Neuronal stem cell (in vitro differentiated cells): ENCODE results near the gene ZCCHC12.

Source experiments
- DNase-seq: peaks from one replicate; pipeline ENCODE4 v3.0.0-alpha.2; 2013; ENCODE audit warnings: low spot score
- H2AFZ ChIP-seq: one replicate; pipeline ENCODE4 v1.6.1; 2013; ENCODE audit warnings: mild to moderate bottlenecking, low read length, inconsistent platforms
- H2AK5ac ChIP-seq: 2 replicates; pipeline ENCODE4 v1.6.1; 2013; ENCODE audit warnings: low read depth, mild to moderate bottlenecking, inconsistent platforms, low read length, moderate library complexity, mixed read lengths
- H2BK120ac ChIP-seq: 2 replicates; pipeline ENCODE4 v1.6.1; 2013; ENCODE audit warnings: low read depth, mild to moderate bottlenecking, inconsistent platforms, low read length, moderate library complexity, mixed read lengths
- H2BK12ac ChIP-seq: one replicate; pipeline ENCODE4 v1.6.1; 2013; ENCODE audit warnings: low read length, inconsistent platforms
- H2BK15ac ChIP-seq: 2 replicates; pipeline ENCODE4 v1.6.1; 2013; ENCODE audit warnings: mild to moderate bottlenecking, low read length, inconsistent platforms, mixed read lengths
- H2BK5ac ChIP-seq: one replicate; pipeline ENCODE4 v1.6.1; 2013; ENCODE audit warnings: inconsistent platforms, mild to moderate bottlenecking, low read length, moderate library complexity
- H3K14ac ChIP-seq: one replicate; pipeline ENCODE4 v1.6.1; 2013; ENCODE audit warnings: low read length, inconsistent platforms
- H3K18ac ChIP-seq: 2 replicates; pipeline ENCODE4 v1.6.1; 2013; ENCODE audit warnings: low read length, inconsistent platforms
- H3K23ac ChIP-seq: 2 replicates; pipeline ENCODE4 v1.6.1; 2013; ENCODE audit warnings: low read depth, mild to moderate bottlenecking, mixed read lengths, low read length, inconsistent platforms; ENCODE audit not compliant: poor library complexity
- H3K27ac ChIP-seq: replicated peaks from 3 replicates; pipeline ENCODE4 v1.5.1; 2013; ENCODE audit warnings: low read length, inconsistent platforms
- H3K27me3 ChIP-seq, 3 experiments: 2 replicates each; pipeline ENCODE4 v1.6.1; 2013; ENCODE audit warnings: low read length in 3 of 3, mild to moderate bottlenecking in 2 of 3, inconsistent platforms in 1 of 3, low read depth in 1 of 3, mixed read lengths in 1 of 3, moderate library complexity in 1 of 3; ENCODE audit not compliant: control insufficient read depth in 3 of 3, insufficient read depth in 3 of 3
- H3K36me3 ChIP-seq, 2 donors: replicated peaks in 1 of 2; 2 replicates each; pipeline ENCODE4 v1.6.1; 2013; ENCODE audit warnings: low read length in 2 of 2; ENCODE audit not compliant: control insufficient read depth in 2 of 2, insufficient read depth in 2 of 2
- H3K4ac ChIP-seq: 2 replicates; pipeline ENCODE4 v1.6.1; 2013; ENCODE audit warnings: inconsistent platforms, mild to moderate bottlenecking, low read length, moderate library complexity
- H3K4me1 ChIP-seq, 2 donors: 1 replicate in 1 of 2; 2 replicates in 1 of 2; pipeline ENCODE4 v1.6.1; 2013; ENCODE audit warnings: low read length in 2 of 2, low read depth in 1 of 2; ENCODE audit not compliant: control insufficient read depth in 2 of 2, insufficient read depth in 1 of 2
- H3K4me2 ChIP-seq: one replicate; pipeline ENCODE4 v1.6.1; 2013; ENCODE audit warnings: mild to moderate bottlenecking, low read length, inconsistent platforms; ENCODE audit not compliant: insufficient read depth, poor library complexity, severe bottlenecking
- H3K4me3 ChIP-seq, 2 donors: 2 replicates each; pipeline ENCODE4 v1.5.1; 2013; ENCODE audit warnings: low read length in 2 of 2, mild to moderate bottlenecking in 2 of 2, inconsistent platforms in 1 of 2, moderate library complexity in 1 of 2
- H3K79me1 ChIP-seq: one replicate; pipeline ENCODE4 v1.6.1; 2013; ENCODE audit warnings: low read depth, mild to moderate bottlenecking, inconsistent platforms, low read length, moderate library complexity
- H3K9ac ChIP-seq: one replicate; pipeline ENCODE4 v1.6.1; 2013; ENCODE audit warnings: mild to moderate bottlenecking, low read depth, low read length, inconsistent platforms; ENCODE audit not compliant: poor library complexity
- H3K9me3 ChIP-seq, 2 donors: replicated peaks in 1 of 2; 2 replicates each; pipeline versions ENCODE3 to v1.6.1; 2013; ENCODE audit warnings: low read length in 2 of 2, mild to moderate bottlenecking in 2 of 2, inconsistent platforms in 1 of 2, low read depth in 1 of 2, mixed read lengths in 1 of 2, moderate library complexity in 1 of 2; ENCODE audit not compliant: control insufficient read depth in 2 of 2, insufficient read depth in 1 of 2
- H4K8ac ChIP-seq: one replicate; pipeline ENCODE4 v1.6.1; 2013; ENCODE audit warnings: low read depth, mild to moderate bottlenecking, inconsistent platforms, low read length, moderate library complexity
- H4K91ac ChIP-seq: one replicate; pipeline ENCODE4 v1.6.1; 2013; ENCODE audit warnings: low read length, low read depth, mild to moderate bottlenecking, inconsistent platforms; ENCODE audit not compliant: poor library complexity
- WGBS, 2 donors: extraction: QIAGEN DNeasy Blood & Tissue Kit; methylation state at CpG; one replicate each; pipeline ENCODE4 v1.1.7; 2013; ENCODE audit warnings: missing lambda C conversion rate in 2 of 2, mixed read lengths in 1 of 2; ENCODE audit not compliant: insufficient read length in 2 of 2, insufficient replicate concordance in 1 of 2; ENCODE audit errors: extremely low coverage in 2 of 2; 5-methylcytosine and 5-hydroxymethylcytosine counted together

ZCCHC12 gene

DNA sequence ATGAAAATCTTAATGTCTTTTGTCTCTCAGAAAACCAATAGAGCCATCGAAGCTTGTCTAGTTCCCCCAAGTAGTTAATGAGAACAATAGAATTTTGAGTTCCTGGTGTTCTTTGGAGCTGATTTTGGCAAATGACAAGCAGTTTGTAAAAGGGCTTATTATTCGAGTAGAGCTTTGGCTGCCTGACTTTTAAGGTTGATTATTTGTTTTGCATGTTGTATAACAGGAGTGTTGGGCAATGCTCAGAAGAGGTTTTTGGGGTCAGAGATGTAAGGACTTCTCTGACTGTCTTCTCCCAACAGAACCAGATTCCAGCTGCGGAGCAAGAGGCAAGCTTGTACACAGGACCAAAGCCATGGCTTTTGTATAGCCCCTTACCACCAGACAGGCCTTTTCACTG lies 30.0 kb downstream of the ZCCHC12 start:
- H2BK12ac ChIP-seq = no peak overlapping the region
- no peak overlapping the region for H4K91ac ChIP-seq
- H3K27ac ChIP-seq = no peak overlapping the region
- H3K14ac ChIP-seq = no peak overlapping the region
- no peaks in the 10 kb centered on the region for H3K9me3 ChIP-seq
- no peak overlapping the region for H3K4ac ChIP-seq
- no peak overlapping the region for H3K4me2 ChIP-seq
- no peak overlapping the region for H2BK15ac ChIP-seq
- H2AK5ac ChIP-seq = no peak overlapping the region
- no peak for DNase-seq
- no peak overlapping the region for H2BK120ac ChIP-seq
- no peak overlapping the region for H3K9ac ChIP-seq
- H3K79me1 ChIP-seq = no peaks in the 10 kb centered on the region
- no peak overlapping the region for H2BK5ac ChIP-seq
- no peaks in the 10 kb centered on the region for H3K4me1 ChIP-seq
- no CpG with 5 or more reads among the region's 3 CpGs for WGBS, 2 donors
- no peak overlapping the region for H2AFZ ChIP-seq
- no peak overlapping the region for H3K4me3 ChIP-seq
- no peak overlapping the region for H3K23ac ChIP-seq
- peaks cover 0 to 4% (median 0%) of the 10 kb centered on the region in 3 experiments for H3K27me3 ChIP-seq
- no peak overlapping the region for H3K18ac ChIP-seq
- H4K8ac ChIP-seq = no peak overlapping the region
- no peaks in the 10 kb centered on the region for H3K36me3 ChIP-seq

DNA sequence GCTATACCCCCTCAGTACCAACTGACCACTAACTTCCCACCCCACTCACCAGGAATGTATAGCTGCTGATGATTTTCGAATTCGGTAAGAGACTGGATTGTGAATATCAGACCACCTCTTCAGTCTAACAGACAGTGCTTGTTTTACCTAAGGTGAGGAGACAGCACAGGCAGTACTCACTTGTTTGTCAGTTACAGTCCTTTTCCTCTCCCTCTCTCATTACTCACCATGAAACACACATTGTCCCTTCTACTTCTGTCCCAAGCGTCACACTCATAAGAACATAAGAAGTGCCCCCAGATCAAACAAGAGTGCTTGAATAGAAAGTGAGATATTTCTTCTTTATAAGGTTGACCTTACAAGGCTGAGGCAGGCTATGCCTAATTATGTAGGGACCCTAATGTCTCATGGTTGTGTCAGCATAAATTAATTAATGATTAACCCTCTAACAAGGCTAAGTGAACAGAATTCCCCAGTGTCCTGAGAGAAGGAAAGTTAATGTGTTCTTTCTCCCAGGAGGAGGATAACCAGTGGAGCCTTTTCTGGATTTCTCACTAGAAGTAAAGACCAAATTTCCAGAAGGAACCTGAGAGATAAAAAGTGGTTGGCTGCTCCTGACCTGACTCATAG lies 32.2 kb downstream of the ZCCHC12 start:
- no peak overlapping the region for H3K18ac ChIP-seq
- no peak overlapping the region for H2BK12ac ChIP-seq
- H3K9me3 ChIP-seq = no peaks in the 10 kb centered on the region
- no peak overlapping the region for H4K91ac ChIP-seq
- no peak overlapping the region for H3K27ac ChIP-seq
- no peaks in the 10 kb centered on the region for H3K4me1 ChIP-seq
- peaks cover 0 to 4% (median 0%) of the 10 kb centered on the region in 3 experiments for H3K27me3 ChIP-seq
- H2BK5ac ChIP-seq = no peak overlapping the region
- H3K14ac ChIP-seq = no peak overlapping the region
- H3K4ac ChIP-seq = no peak overlapping the region
- H2AK5ac ChIP-seq = no peak overlapping the region
- H2AFZ ChIP-seq = no peak overlapping the region
- H3K9ac ChIP-seq = no peak overlapping the region
- no peaks in the 10 kb centered on the region for H3K36me3 ChIP-seq
- WGBS, 2 donors = no CpG with 5 or more reads among the region's 3 CpGs
- no peak overlapping the region for H3K23ac ChIP-seq
- no peak overlapping the region for H3K4me2 ChIP-seq
- no peak overlapping the region for H3K4me3 ChIP-seq
- H4K8ac ChIP-seq = no peak overlapping the region
- no peaks in the 10 kb centered on the region for H3K79me1 ChIP-seq
- H2BK120ac ChIP-seq = no peak overlapping the region
- no peak overlapping the region for H2BK15ac ChIP-seq
- DNase-seq = no peak

- H3K36me3 ChIP-seq = no peaks in the 10 kb centered on the region
- H2AK5ac ChIP-seq = no peak overlapping the region
- no peak overlapping the region for H3K27ac ChIP-seq
- WGBS, 2 donors = no CpG with 5 or more reads among the region's 3 CpGs
- H4K8ac ChIP-seq = no peak overlapping the region
- no peak overlapping the region for H3K9ac ChIP-seq
- no peaks in the 10 kb centered on the region for H3K9me3 ChIP-seq
- no peaks in the 10 kb centered on the region for H3K79me1 ChIP-seq
- no peaks in the 10 kb centered on the region for H3K4me1 ChIP-seq
- H2BK120ac ChIP-seq = no peak overlapping the region
- no peak for DNase-seq
- no peak overlapping the region for H2AFZ ChIP-seq
- H2BK15ac ChIP-seq = no peak overlapping the region
- no peak overlapping the region for H3K4me3 ChIP-seq
- no peak overlapping the region for H2BK12ac ChIP-seq
- H4K91ac ChIP-seq = no peak overlapping the region
- H3K18ac ChIP-seq = no peak overlapping the region
- H3K4me2 ChIP-seq = no peak overlapping the region
- no peak overlapping the region for H3K23ac ChIP-seq
- H3K14ac ChIP-seq = no peak overlapping the region
- peaks cover 0 to 6% (median 0%) of the 10 kb centered on the region in 3 experiments for H3K27me3 ChIP-seq
- H3K4ac ChIP-seq = no peak overlapping the region
- H2BK5ac ChIP-seq = no peak overlapping the region
Observed at GRCh38 chrX:118857006-118857405, 33.4 kb downstream of the ZCCHC12 start.

- no peak overlapping the region for H2BK15ac ChIP-seq
Observed at GRCh38 chrX:118861338-118861737, 37.7 kb downstream of the ZCCHC12 start.

More at GRCh38 chrX:118861338-118861737, 37.7 kb downstream of the ZCCHC12 start:
- no peaks in the 10 kb centered on the region for H3K36me3 ChIP-seq
- no peaks in the 10 kb centered on the region for H3K79me1 ChIP-seq
- no peak overlapping the region for H2BK120ac ChIP-seq
- H3K23ac ChIP-seq = no peak overlapping the region
- no peak overlapping the region for H3K18ac ChIP-seq
- H3K27me3 ChIP-seq = peaks cover 0 to 15% (median 0%) of the 10 kb centered on the region in 3 experiments
- H2AFZ ChIP-seq = no peak overlapping the region
- no peak overlapping the region for H3K9ac ChIP-seq
- H3K4me2 ChIP-seq = no peak overlapping the region
- no peaks in the 10 kb centered on the region for H3K4me1 ChIP-seq
- no peak overlapping the region for H4K8ac ChIP-seq
- no peak overlapping the region for H3K4me3 ChIP-seq
- no peak overlapping the region for H3K27ac ChIP-seq
- H2AK5ac ChIP-seq = no peak overlapping the region
- H3K9me3 ChIP-seq = no peaks in the 10 kb centered on the region
- WGBS, 2 donors = no CpG with 5 or more reads among the region's 2 CpGs
- H3K4ac ChIP-seq = no peak overlapping the region
- no peak overlapping the region for H2BK12ac ChIP-seq
- DNase-seq = no peak
- H4K91ac ChIP-seq = no peak overlapping the region
- no peak overlapping the region for H2BK5ac ChIP-seq
- H3K14ac ChIP-seq = no peak overlapping the region
